ENCODE data around the gene PLVAP.

Gene PLVAP

GRCh38 chr19:17318966-17319365, 58.2 kb downstream of the PLVAP start:
- H3K4me1 ChIP-seq (ENCODE audit: control insufficient read depth, insufficient read depth, low read length): peaks cover 4% of the 10 kb centered on the region

GRCh38 chr19:17314007-17314593, 63.0 kb downstream of the PLVAP start:
- Histone ChIP-seq H3K9ac (ENCODE audit: low read length in 2 of 2) (no peak overlapping the region), H3K27me3 (ENCODE audit: control insufficient read depth in 1 of 2, insufficient read depth in 2 of 2, low read length in 2 of 2) (no peaks in the 10 kb centered on the region), H3K27ac (ENCODE audit: low read length) (no peak overlapping the region), H3K9me3 (ENCODE audit: control insufficient read depth in 2 of 2, low read length in 2 of 2) (no peaks in the 10 kb centered on the region), H3K36me3 (ENCODE audit: control insufficient read depth in 2 of 2, insufficient read depth in 2 of 2, low read length in 2 of 2) (peaks cover 18 to 21% of the 10 kb centered on the region in 2 donors), H3K4me1 (ENCODE audit: control insufficient read depth, insufficient read depth, low read length) (peaks cover 23% of the 10 kb centered on the region), H3K4me3 (ENCODE audit: low read length in 2 of 2) (no peak overlapping the region)

More at GRCh38 chr19:17318966-17319365, 58.2 kb downstream of the PLVAP start:
- Histone ChIP-seq H3K27me3 (ENCODE audit: control insufficient read depth in 1 of 2, insufficient read depth in 2 of 2, low read length in 2 of 2) (no peaks in the 10 kb centered on the region), H3K27ac (ENCODE audit: low read length) (no peak overlapping the region), H3K36me3 (ENCODE audit: control insufficient read depth in 2 of 2, insufficient read depth in 2 of 2, low read length in 2 of 2) (peaks cover 24 to 30% of the 10 kb centered on the region in 2 donors), H3K9ac (ENCODE audit: low read length in 2 of 2) (no peak overlapping the region), H3K9me3 (ENCODE audit: control insufficient read depth in 2 of 2, low read length in 2 of 2) (no peaks in the 10 kb centered on the region), H3K4me3 (ENCODE audit: low read length in 2 of 2) (no peak overlapping the region)

GRCh38 chr19:17312189-17313113, 64.7 kb downstream of the PLVAP start:
- Histone ChIP-seq H3K4me1 (ENCODE audit: control insufficient read depth, insufficient read depth, low read length) (peaks cover 27% of the 10 kb centered on the region), H3K9ac (ENCODE audit: low read length in 2 of 2) (no peak overlapping the region), H3K27ac (ENCODE audit: low read length) (no peak overlapping the region), H3K9me3 (ENCODE audit: control insufficient read depth in 2 of 2, low read length in 2 of 2) (no peaks in the 10 kb centered on the region), H3K36me3 (ENCODE audit: control insufficient read depth in 2 of 2, insufficient read depth in 2 of 2, low read length in 2 of 2) (peaks cover 18 to 19% of the 10 kb centered on the region in 2 donors), H3K27me3 (ENCODE audit: control insufficient read depth in 1 of 2, insufficient read depth in 2 of 2, low read length in 2 of 2) (no peaks in the 10 kb centered on the region), H3K4me3 (ENCODE audit: low read length in 2 of 2) (no peak overlapping the region)

GRCh38 chr19:17311455-17312188, 65.5 kb downstream of the PLVAP start:
- Histone ChIP-seq H3K4me3 (ENCODE audit: low read length in 2 of 2) (no peak overlapping the region), H3K36me3 (ENCODE audit: control insufficient read depth in 2 of 2, insufficient read depth in 2 of 2, low read length in 2 of 2) (peaks cover 18 to 19% of the 10 kb centered on the region in 2 donors), H3K27me3 (ENCODE audit: control insufficient read depth in 1 of 2, insufficient read depth in 2 of 2, low read length in 2 of 2) (no peaks in the 10 kb centered on the region), H3K9me3 (ENCODE audit: control insufficient read depth in 2 of 2, low read length in 2 of 2) (no peaks in the 10 kb centered on the region), H3K9ac (ENCODE audit: low read length in 2 of 2) (no peak overlapping the region), H3K27ac (ENCODE audit: low read length) (no peak overlapping the region), H3K4me1 (ENCODE audit: control insufficient read depth, insufficient read depth, low read length) (peaks cover 31% of the 10 kb centered on the region)

DNA sequence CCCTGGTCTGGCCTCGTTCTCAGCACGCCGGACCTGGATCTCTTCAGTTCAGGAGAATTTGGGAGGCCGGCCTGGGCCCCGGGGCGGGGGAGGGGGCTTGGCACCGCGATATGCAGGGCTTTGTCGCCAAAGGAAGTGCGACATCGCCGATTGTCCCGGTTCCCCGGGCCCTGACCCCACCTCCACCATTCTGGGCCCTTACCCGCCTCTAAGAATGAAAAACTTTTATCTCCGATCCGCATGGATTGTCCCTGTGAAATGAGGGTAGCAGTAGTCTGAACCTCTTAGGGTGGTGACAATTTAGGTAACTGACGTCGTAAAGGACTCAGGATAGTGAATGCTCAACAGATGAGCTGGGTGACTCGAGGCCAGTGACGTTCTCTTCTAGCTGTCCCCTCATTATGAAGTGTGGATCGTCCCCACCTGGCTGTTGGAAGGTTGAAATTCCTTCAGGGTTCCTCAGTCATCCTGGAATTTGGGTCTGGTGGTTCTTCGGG, 67.1 kb downstream of the PLVAP start:
- H3K9me3 ChIP-seq (ENCODE audit: control insufficient read depth in 2 of 2, low read length in 2 of 2): no peaks in the 10 kb centered on the region
- H3K4me3 ChIP-seq (ENCODE audit: low read length in 2 of 2): peak overlapping the region; percentile 76 to 91
- peaks cover 42% of the 10 kb centered on the region for H3K4me1 ChIP-seq (ENCODE audit: control insufficient read depth, insufficient read depth, low read length)
- H3K9ac ChIP-seq (ENCODE audit: low read length in 2 of 2): peak overlapping the region; percentile 79 to 86
- no peaks in the 10 kb centered on the region for H3K27me3 ChIP-seq (ENCODE audit: control insufficient read depth in 1 of 2, insufficient read depth in 2 of 2, low read length in 2 of 2)
- peaks cover 11 to 12% of the 10 kb centered on the region in 2 donors for H3K36me3 ChIP-seq (ENCODE audit: control insufficient read depth in 2 of 2, insufficient read depth in 2 of 2, low read length in 2 of 2)
- no peak overlapping the region for H3K27ac ChIP-seq (ENCODE audit: low read length)

GRCh38 chr19:17309198-17309964, 67.8 kb downstream of the PLVAP start, which contains the start of gene DDA1:
Gene DDA1, plus strand, starts transcription at chr19:17309563. Its CDS starts 92 bp downstream, at chr19:17309655.
- H3K27me3 ChIP-seq (ENCODE audit: control insufficient read depth in 1 of 2, insufficient read depth in 2 of 2, low read length in 2 of 2): no peaks in the 10 kb centered on the region
- H3K4me3 ChIP-seq (ENCODE audit: low read length in 2 of 2): peak within 1 kb of the TSS; percentile 76 to 91
- H3K36me3 ChIP-seq (ENCODE audit: control insufficient read depth in 2 of 2, insufficient read depth in 2 of 2, low read length in 2 of 2): peaks cover 6 to 7% of the 10 kb centered on the region in 2 donors
- no peaks in the 10 kb centered on the region for H3K9me3 ChIP-seq (ENCODE audit: control insufficient read depth in 2 of 2, low read length in 2 of 2)
- peak within 1 kb of the TSS; percentile 79 to 86 for H3K9ac ChIP-seq (ENCODE audit: low read length in 2 of 2)
- H3K27ac ChIP-seq (ENCODE audit: low read length): peak within 1 kb of the TSS; percentile 55
- H3K4me1 ChIP-seq (ENCODE audit: control insufficient read depth, insufficient read depth, low read length): peaks cover 48% of the 10 kb centered on the region

- Histone ChIP-seq H3K36me3 (ENCODE audit: control insufficient read depth in 2 of 2, insufficient read depth in 2 of 2, low read length in 2 of 2) (peaks cover 0 to 2% of the 10 kb centered on the region in 2 donors), H3K9ac (ENCODE audit: low read length in 2 of 2) (no peak overlapping the region), H3K9me3 (ENCODE audit: control insufficient read depth in 2 of 2, low read length in 2 of 2) (no peaks in the 10 kb centered on the region), H3K4me1 (ENCODE audit: control insufficient read depth, insufficient read depth, low read length) (peaks cover 58% of the 10 kb centered on the region), H3K4me3 (ENCODE audit: low read length in 2 of 2) (no peak overlapping the region), H3K27me3 (ENCODE audit: control insufficient read depth in 1 of 2, insufficient read depth in 2 of 2, low read length in 2 of 2) (no peaks in the 10 kb centered on the region), H3K27ac (ENCODE audit: low read length) (peak overlapping the region; percentile 11)
Observed at GRCh38 chr19:17307876-17308377, 69.2 kb downstream of the PLVAP start.

- H3K9ac ChIP-seq (ENCODE audit: low read length in 2 of 2): peak overlapping the region; percentile 83 to 86
- no peaks in the 10 kb centered on the region for H3K36me3 ChIP-seq (ENCODE audit: control insufficient read depth in 2 of 2, insufficient read depth in 2 of 2, low read length in 2 of 2)
- H3K4me1 ChIP-seq (ENCODE audit: control insufficient read depth, insufficient read depth, low read length): peaks cover 64% of the 10 kb centered on the region
- peak overlapping the region; percentile 86 to 91 for H3K4me3 ChIP-seq (ENCODE audit: low read length in 2 of 2)
- H3K27me3 ChIP-seq (ENCODE audit: control insufficient read depth in 1 of 2, insufficient read depth in 2 of 2, low read length in 2 of 2): no peaks in the 10 kb centered on the region
- peak overlapping the region; percentile 90 for H3K27ac ChIP-seq (ENCODE audit: low read length)
- H3K9me3 ChIP-seq (ENCODE audit: control insufficient read depth in 2 of 2, low read length in 2 of 2): no peaks in the 10 kb centered on the region
Observed at GRCh38 chr19:17306285-17306714, 70.8 kb downstream of the PLVAP start.

GRCh38 chr19:17305517-17306284, 71.4 kb downstream of the PLVAP start, which contains the start of gene MRPL34:
Gene MRPL34, plus strand, starts transcription at chr19:17305872. Its CDS starts 21 bp downstream, at chr19:17305893.
- peak within 1 kb of the TSS; percentile 90 for H3K27ac ChIP-seq (ENCODE audit: low read length)
- H3K9me3 ChIP-seq (ENCODE audit: control insufficient read depth in 2 of 2, low read length in 2 of 2): no peaks in the 10 kb centered on the region
- peak within 1 kb of the TSS; percentile 83 to 86 for H3K9ac ChIP-seq (ENCODE audit: low read length in 2 of 2)
- H3K27me3 ChIP-seq (ENCODE audit: control insufficient read depth in 1 of 2, insufficient read depth in 2 of 2, low read length in 2 of 2): no peaks in the 10 kb centered on the region
- H3K4me3 ChIP-seq (ENCODE audit: low read length in 2 of 2): peak within 1 kb of the TSS; percentile 86 to 91
- H3K4me1 ChIP-seq (ENCODE audit: control insufficient read depth, insufficient read depth, low read length): peaks cover 62% of the 10 kb centered on the region
- H3K36me3 ChIP-seq (ENCODE audit: control insufficient read depth in 2 of 2, insufficient read depth in 2 of 2, low read length in 2 of 2): peaks cover 0 to 2% of the 10 kb centered on the region in 2 donors
